Pericardium fibroblast (primary cell): ENCODE data around the gene LHPP. TPM values are rescaled to one million over a fixed set of nuclear protein-coding genes. Genes with fewer than 3 reads are reported as not detected.

Experiments
- total RNA-seq: library from RNA; depleted of rRNA; stranded (reverse); fragments of >200 nt; gene quantifications from 2 replicates; pipeline ENCODE4 v1.2.3, GENCODE V29; 2015

The LHPP gene
- 8.5 and 72.3 TPM in 2 replicates for total RNA-seq

GRCh38 chr10:124461642-124462347 is at the start of gene LHPP:
TSS of gene LHPP (plus strand) at chr10:124461823. CDS start at chr10:124461863, 40 bp downstream.

GRCh38 chr10:124418726-124419501 is 42.7 kb upstream of the LHPP start, which contains the start of gene OAT:
TSS of gene OAT (minus strand) at chr10:124418923. CDS start at chr10:124412171, 6,752 bp downstream.

GRCh38 chr10:124450012-124450782 is 11.4 kb upstream of the LHPP start, which contains the start of gene NKX1-2:
TSS of gene NKX1-2 (minus strand) at chr10:124450035. CDS start at chr10:124449943, 92 bp downstream.

Other genes starting within 250 kb of the LHPP start
- gene OAT, start 42.9 kb upstream of the LHPP start, total RNA-seq = 116 and 159 TPM in 2 replicates
- not detected in 2 replicates for gene NKX1-2, start 11.8 kb upstream of the LHPP start, total RNA-seq